Stimulated activated CD4-positive, alpha-beta T cell treated with anti-CD3 and anti-CD28 coated beads, Interleukin-15, amount 100 ng/mL, for 1 hour (primary cell): ENCODE data around the gene RAD51B.

Source experiments
- DNase-seq, 2 donors: peaks; one replicate each; pipeline ENCODE4 v3.0.0-alpha.2; 2020; ENCODE audit warnings: low read depth in 1 of 2, low spot score in 1 of 2

Gene RAD51B

DNA sequence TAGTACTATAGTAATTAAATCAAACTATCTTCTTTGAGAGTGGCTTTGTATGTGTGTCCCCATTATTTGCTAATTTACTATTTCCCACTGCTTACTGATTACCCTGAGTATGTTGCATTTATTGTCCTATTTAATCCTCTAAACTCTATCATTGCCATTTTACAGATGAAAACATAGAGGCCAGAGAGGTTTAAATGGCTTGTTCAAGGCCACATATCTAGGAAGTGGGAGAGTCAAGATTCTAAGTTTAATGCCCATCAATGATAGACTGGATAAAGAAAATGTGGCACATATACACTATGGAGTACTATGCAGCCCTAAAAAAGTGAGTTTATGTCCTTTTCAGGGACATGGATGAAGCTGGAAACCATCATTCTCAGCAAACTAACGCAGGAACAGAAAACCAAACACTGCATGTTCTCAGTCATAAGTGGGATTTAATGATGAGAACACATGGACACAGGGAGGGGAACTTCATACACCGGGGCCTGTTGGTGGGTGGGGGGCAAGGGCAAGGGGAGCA lies 553.6 kb downstream of the RAD51B start:
- no peak for DNase-seq

DNA sequence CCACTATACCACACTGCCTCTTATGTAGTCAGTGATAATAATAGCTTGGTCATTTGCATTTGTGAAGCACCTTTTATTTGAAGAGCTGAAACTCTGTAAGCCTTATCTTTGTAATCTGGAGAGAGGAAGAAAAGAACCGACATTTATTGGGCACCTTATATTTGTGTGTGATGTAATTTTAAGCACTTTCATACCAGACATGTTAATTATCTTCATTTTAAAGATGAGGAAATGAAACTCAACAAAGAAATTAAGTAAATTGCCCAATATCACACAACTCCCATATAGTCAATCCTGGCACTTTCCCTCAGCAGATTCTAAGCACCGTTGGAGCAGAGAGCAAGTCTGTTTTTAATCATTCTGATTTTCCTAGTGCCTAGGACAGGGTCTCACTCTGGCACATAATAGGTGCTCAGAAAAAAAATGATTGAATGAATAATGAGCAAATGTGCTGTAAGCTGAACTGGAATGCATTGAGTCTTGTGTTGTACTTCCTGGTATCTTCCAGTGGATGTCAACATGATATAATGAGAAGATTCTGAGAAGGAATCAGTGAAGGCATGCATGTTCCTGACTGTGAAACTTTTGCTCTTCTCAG lies 554.4 kb downstream of the RAD51B start:
- no peak for DNase-seq

- DNase-seq, result no peak
These were observed 555.1 kb downstream of the RAD51B start for GRCh38 chr14:68374682-68375081.

DNA sequence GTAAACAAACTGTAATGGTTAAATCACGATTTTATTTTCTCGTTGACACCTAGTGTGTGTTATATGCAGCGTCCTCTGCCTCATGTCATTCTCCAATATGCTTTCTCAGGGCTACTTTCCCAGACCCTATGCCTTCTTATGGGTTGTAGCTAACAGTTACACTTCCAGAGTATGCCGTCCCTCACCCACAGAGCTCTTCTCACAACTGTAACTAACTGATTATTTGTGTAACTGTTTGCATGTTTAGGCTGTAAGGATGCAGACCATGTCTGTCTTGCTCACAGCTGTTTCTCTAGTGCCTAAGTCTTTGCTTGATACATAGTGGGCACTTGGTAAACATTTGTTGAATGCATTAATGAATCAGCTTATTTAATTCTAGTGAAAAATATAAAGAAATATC lies 555.8 kb downstream of the RAD51B start:
- no peak for DNase-seq

DNA sequence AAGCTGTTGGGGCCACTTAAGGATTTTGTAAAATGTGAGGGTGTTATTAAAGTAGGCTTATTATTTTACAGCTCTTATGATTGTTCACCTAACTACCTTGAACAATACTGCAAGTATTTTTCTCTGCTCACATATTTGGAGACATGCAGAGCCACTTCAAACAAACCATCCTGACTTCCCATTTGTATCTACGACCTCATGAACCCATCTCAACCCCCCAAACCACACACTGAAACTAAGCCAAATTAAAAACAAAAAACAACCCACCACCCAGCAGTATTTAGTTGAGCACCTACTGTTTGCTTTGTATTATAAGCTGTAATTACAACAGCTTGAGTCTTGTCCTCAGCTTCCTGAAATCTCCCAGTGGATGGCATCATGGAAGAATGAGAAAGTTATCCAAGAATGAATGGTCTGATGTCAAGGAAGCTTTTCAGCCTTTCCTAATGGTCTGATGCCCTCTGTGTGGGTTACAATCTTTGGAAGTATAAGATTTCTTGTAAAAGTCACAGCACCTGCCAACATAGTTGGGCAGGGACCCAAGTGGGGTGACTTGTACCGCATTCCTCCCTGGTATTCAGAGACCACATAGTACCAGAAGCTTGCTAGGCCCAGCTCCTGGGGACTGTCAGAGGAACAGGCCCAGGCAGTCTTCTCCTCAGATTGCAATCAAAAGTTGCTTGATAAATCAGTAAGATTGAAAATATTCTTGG lies 556.6 kb downstream of the RAD51B start:
- no peak for DNase-seq

- no peak for DNase-seq
These were observed 557.4 kb downstream of the RAD51B start for GRCh38 chr14:68377006-68377405.

DNA sequence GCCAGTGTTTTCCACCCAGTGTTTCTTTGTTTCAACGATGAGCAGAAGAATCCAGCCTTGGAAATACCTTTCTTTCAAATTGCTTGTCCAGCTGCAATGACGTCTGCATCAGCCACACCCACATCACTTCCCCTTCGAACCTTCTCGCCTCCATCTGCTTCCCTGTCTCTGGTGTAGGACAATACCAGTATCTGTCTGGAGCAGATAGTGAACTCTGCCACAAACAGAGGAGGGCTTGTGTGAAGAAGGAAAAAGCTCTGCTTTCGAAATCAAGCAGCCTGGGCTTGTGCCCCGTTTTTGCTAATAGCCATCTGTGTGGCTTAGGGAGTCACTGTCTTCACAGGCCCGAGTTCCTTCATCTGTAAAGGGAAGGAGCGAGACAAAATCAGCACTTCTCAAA lies 557.9 kb downstream of the RAD51B start:
- no peak for DNase-seq

DNA sequence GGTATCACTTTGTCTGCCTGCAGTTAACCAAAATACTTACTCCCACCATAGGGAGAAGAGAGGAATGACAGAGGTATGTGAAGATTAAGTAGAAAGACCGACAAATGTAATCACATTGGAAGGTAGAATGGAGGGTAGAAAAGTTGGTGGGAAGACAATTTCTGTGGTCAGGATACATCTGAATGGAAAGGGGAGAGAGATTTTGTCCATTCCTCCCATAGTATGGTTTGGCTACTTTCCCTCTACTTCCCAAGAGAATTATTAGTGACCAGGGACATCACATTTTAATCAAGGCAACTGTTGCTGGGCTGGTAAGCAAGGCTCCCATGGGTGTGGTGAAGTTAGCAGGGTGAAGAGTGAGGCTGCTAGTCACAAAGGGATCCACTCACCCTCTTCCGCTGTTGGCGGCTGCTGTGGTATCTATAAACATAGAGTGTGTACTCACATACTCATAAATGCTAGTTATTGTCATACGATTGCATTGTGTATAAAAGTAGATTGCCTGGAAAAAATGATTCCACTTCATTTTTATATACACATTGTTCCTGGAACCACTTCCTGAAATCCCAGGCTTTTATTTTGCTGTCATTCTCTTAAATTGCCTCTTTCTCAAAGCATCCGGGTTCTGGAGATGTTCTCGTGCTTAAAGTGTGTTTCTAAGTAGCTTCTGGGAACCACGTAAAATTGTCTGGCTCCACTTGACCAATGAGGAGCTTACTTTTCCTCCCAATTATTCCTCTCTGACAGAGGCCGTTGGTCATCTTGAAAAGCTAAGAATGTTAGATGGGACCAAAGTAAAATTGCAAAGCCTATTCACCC lies 560.1 kb downstream of the RAD51B start:
- no peak for DNase-seq

GRCh38 chr14:68380329-68380741 lies 560.8 kb downstream of the RAD51B start:
- DNase-seq, result no peak

DNA sequence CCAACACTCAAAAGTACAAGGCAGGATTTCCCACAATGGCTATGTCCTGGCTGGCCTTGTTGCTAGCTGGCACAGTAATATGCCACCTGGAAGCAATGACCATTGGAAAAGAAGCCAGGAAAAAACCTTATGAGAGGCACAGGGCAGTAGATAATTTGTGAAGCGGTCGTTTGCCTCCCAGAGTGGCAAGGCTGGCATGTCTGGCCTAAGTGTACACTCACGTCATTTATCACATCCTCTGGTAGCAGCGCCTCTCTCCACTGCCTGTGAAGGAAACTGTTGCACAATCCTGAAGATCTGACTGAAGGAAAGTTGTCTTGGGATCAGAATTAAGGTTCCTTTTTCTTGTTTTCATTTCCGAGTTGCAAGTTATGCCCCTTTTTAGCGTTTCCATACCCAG lies 564.8 kb downstream of the RAD51B start:
- DNase-seq, result no peak

DNA sequence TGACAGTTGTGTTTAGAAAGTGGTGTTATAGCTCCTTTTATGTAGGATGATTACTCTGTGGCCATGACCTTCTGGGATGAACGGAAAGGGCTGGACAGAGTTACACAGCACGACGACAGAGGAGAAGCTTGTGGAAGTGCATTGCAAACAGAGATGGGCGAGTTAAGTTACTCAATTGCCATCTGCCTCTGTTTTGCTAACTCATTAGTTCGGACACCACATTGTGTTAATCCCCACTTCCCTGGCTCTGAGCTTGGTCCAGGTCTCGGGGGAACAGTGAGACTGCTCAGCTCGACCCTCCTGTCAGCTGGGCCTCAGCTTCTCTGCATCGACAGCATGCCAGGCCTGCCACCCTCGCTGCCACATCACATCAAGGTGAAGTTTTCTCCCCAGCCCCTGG lies 565.3 kb downstream of the RAD51B start:
- DNase-seq, result no peak

GRCh38 chr14:68386446-68386845 lies 566.9 kb downstream of the RAD51B start:
- DNase-seq, result no peak

GRCh38 chr14:68386950-68387779 lies 567.6 kb downstream of the RAD51B start:
- no peak for DNase-seq

GRCh38 chr14:68389943-68390342 lies 570.4 kb downstream of the RAD51B start:
- no peak for DNase-seq

GRCh38 chr14:68390741-68391140 lies 571.2 kb downstream of the RAD51B start:
- no peak for DNase-seq

DNA sequence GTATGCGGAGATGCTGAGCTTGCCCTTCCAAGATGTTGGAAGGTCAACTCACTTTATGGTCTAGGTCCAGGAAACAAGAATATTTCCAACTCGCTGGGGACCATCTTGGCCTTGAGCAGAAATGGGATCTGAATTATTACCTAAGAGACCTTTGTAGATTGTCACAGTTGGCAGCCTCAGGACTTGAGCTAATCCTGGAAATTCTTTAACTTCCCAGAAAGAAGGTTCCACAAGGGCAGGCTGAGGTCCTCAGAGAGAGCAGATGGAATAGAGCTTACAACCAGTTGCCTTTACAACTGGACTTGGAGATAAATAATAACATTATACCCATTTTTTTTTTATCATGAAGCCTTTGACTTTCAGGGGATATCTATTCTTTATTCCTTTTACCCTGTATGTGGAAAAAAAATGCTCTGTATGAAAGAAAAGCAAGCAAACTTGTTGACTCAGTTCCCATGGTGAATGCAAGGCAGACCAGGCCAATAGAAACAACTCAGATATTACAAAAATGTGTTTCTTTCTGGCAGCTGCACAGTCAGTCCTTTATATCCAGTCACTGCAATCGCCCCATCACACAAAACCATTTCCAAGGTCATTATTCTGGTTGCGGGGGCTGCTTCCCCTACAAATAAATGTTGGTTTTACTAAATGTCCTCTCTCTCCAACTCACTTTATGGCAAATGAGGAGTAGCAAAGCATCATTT lies 571.9 kb downstream of the RAD51B start:
- no peak for DNase-seq

GRCh38 chr14:68392393-68393141 lies 573.0 kb downstream of the RAD51B start:
- no peak for DNase-seq

DNA sequence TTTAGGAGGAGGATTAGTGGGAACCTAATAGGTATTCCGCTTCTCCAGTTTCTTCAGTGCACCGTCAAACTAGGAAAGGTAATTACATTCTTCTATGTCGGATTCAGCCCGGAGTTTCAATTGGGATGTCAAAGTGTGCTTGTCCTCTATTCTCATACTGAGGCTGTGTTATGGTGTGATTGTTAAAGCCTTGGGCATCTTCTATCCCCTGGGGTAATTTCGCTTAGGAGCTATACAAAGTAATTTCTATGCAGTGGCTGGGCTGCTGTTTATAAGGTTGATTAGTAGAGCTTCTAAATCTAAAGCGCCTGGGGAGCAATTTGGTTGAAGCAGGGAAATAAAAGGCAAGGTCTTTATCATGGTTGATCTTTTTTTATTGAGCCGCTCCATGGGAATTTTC lies 573.7 kb downstream of the RAD51B start:
- no peak for DNase-seq

- no peak for DNase-seq
These were observed 574.7 kb downstream of the RAD51B start for GRCh38 chr14:68394118-68394763.
